Heart left ventricle (tissue), 16 donors: Measurements from ENCODE around the gene ARG1. TPM values are rescaled to one million over a fixed set of nuclear protein-coding genes. Genes with fewer than 3 reads are reported as not detected.

ENCODE experiments used
- ATAC-seq, 4 donors: fragments of 200-7000 bp; cut with Tn5 transposase; one replicate each; pipeline ENCODE4 v1.9.1; 2020 to 2022; ENCODE audit warnings: moderate library complexity in 4 of 4, mild to moderate bottlenecking in 3 of 4, moderate number of reproducible peaks in 1 of 4
- DNase-seq, 5 donors: peaks; one replicate each; pipeline ENCODE4 v3.0.0-alpha.2; 2020
- H3K27ac ChIP-seq, 12 donors: fragments of 200-600 bp; sonication (generic) in 4 of 12; one replicate each; pipeline versions ENCODE4 v1.5.0 to v1.8.0; 2016 to 2022; ENCODE audit warnings: mild to moderate bottlenecking in 2 of 12
- H3K27me3 ChIP-seq, 9 donors: fragments of 200-600 bp; sonication (generic) in 2 of 9; one replicate each; pipeline versions ENCODE4 v1.5.1 to v1.8.0; 2016 to 2022; ENCODE audit warnings: mild to moderate bottlenecking in 3 of 9
- H3K36me3 ChIP-seq, 9 donors: fragments of 200-600 bp; sonication (generic) in 2 of 9; one replicate each; pipeline versions ENCODE4 v1.5.0 to v1.8.0; 2018 to 2022; ENCODE audit warnings: mild to moderate bottlenecking in 2 of 9
- H3K4me1 ChIP-seq, 12 donors: fragments of 200-600 bp; sonication (generic) in 4 of 12; one replicate each; pipeline versions ENCODE4 v1.5.0 to v1.8.0; 2016 to 2022; ENCODE audit warnings: mild to moderate bottlenecking in 3 of 12
- H3K4me3 ChIP-seq, 12 donors: fragments of 200-600 bp; sonication (generic) in 4 of 12; one replicate each; pipeline versions ENCODE4 v1.5.0 to v1.8.0; 2017 to 2022; ENCODE audit warnings: mild to moderate bottlenecking in 9 of 12, moderate library complexity in 4 of 12
- H3K9me3 ChIP-seq, 12 donors: fragments of 200-600 bp; sonication (generic) in 4 of 12; one replicate each; pipeline versions ENCODE4 v1.5.0 to v1.8.0; 2016 to 2022; ENCODE audit warnings: mild to moderate bottlenecking in 1 of 12
- CTCF ChIP-seq, 12 donors: fragments of 200-600 bp; sonication (generic) in 4 of 12; IDR thresholded peaks; one replicate each; pipeline versions ENCODE4 v1.5.0 to v1.8.0; 2018 to 2022; ENCODE audit warnings: antibody characterized with exemption in 12 of 12, mild to moderate bottlenecking in 5 of 12
- POLR2A ChIP-seq, 2 donors: fragments of 450-650 bp; IDR thresholded peaks; one replicate each; pipeline ENCODE4 v1.6.1; 2017; ENCODE audit warnings: antibody characterized with exemption in 2 of 2, mild to moderate bottlenecking in 2 of 2, moderate library complexity in 2 of 2
- WGBS, 4 donors: extraction: QIAGEN DNeasy Blood & Tissue Kit in 2 of 4; methylation state at CpG; one replicate each; pipeline versions ENCODE4 v1.1.5 to v1.1.7; 2013 to 2018; 5-methylcytosine and 5-hydroxymethylcytosine counted together
- intact Hi-C, 10 donors: fragments of 100-400 bp; cut with DNase I; formaldehyde crosslinking; loops; one replicate each; pipeline versions ENCODE4 v1.11.1 to v1.14.2; 2022
- polyA plus RNA-seq, 2 donors: library from polyadenylated mRNA; stranded (reverse); fragments of 200-250 nt; gene quantifications; one replicate each; pipeline ENCODE4 v1.2.3, GENCODE V29; 2013
- total RNA-seq, 9 donors: library from RNA; depleted of rRNA in 2 of 9; stranded (reverse); fragments of >200 nt in 2 of 9; fragmentation: NEBNext Ultra II Directional in 3 of 9; extraction: Animal tissue kit (Norgen Biotek cat#: 25700) in 3 of 9; gene quantifications; one replicate each; pipeline versions ENCODE4 v1.1.0 to v1.2.4, GENCODE V29; 2016 to 2023
- donor health status: ischemic (EF 13 %, LVEDD 7.1; RV severe dilation, severe dysfunction).
- donor health status: healthy with polysubstance abuse.
- donor health status: DM: no; HTN: yes; CAD: no.
- donor health status: DM: no; HTN: no; CAD: no.
- donor health status: ischemic (EF 25% LVEDD 6.9; RV normal size, moderate dysfunction).
- donor health status: ischemic (EF 25% LVEDD 5.7; RV mildly dilated, moderate dysfunction).
- donor health status: healthy.
- donor health status: DM: yes; HTN: yes; CAD: no.
- donor health status: ischemic (EF 35%, LVEDD 5.7; RV mildly dilated, moderate dysfunction).
- donor health status: nonischemic (EF 11% LVEDD 7.7; RV severe dilation, severe dysfunction).
- donor health status: DM: yes; HTN: yes; CAD: no.
- donor health status: PGD.
- donor health status: ischemic (EF 29% LVEDD 5.4; RV normal size, mild dysfunction).
- donor health status: nonischemic (EF 23%, LVEDD 6.1; RV moderate dilation, normal function).

Gene ARG1
- total and polyA plus RNA-seq, 11 donors = 0.37 to 0.94 (median 0.51) TPM; not detected in 6

GRCh38 chr6:131615275-131615674, 42.2 kb downstream of the ARG1 start:
- no peak overlapping the region for H3K27ac ChIP-seq
- H3K4me1 ChIP-seq = no peaks in the 10 kb centered on the region
- TF ChIP-seq POLR2A (IDR thresholded peaks at IDR 0.05) = no peak
- no peak for TF ChIP-seq CTCF (IDR thresholded peaks at IDR 0.05)
- peaks cover 0 to 100% (median 100%) of the 10 kb centered on the region in 9 donors for H3K36me3 ChIP-seq
- no peak overlapping the region for H3K4me3 ChIP-seq
- no peak for DNase-seq
- intact Hi-C loops = loop anchor here in 1 of 10 donors (5.0 kb wide), 1 partner anchor 33 kb away; no protein-coding TSS in a partner anchor
- no peak for ATAC-seq
- H3K27me3 ChIP-seq = no peaks in the 10 kb centered on the region
- H3K9me3 ChIP-seq = no peaks in the 10 kb centered on the region
- WGBS, 4 donors = 95 to 100% (median 98%) methylated on average over 4 of the region's 4 CpGs

- DNase-seq = peak; percentile 93 to 96 (median 95)
- Histone ChIP-seq H3K36me3 (peaks cover 0 to 38% (median 29%) of the 10 kb centered on the region in 9 donors), H3K4me3 (peak within 1 kb of the TSS; percentile 35 to 88 (median 82)), H3K4me1 (peaks cover 0 to 24% (median 15%) of the 10 kb centered on the region in 12 donors), H3K9me3 (no peaks in the 10 kb centered on the region), H3K27me3 (no peaks in the 10 kb centered on the region), H3K27ac (peak within 1 kb of the TSS in 11 of 12 donors; percentile 41 to 83 (median 72))
- TF ChIP-seq POLR2A (IDR thresholded peaks at IDR 0.05) (peak in 1 of 2 donors; percentile 62), CTCF (IDR thresholded peaks at IDR 0.05) (peak; percentile 84 to 100 (median 96))
- 0 to 1% (median 1%) methylated on average over 27 to 53 of the region's 53 CpGs for WGBS, 4 donors
- intact Hi-C loops = loop anchor here in 3 of 10 donors (5.0 to 10.0 kb wide), 3 partner anchors 736 to 743 kb away; no protein-coding TSS in a partner anchor
- peak; percentile 94 to 99 (median 98) for ATAC-seq
These were observed 55.0 kb downstream of the ARG1 start, which contains the start of gene MED23 for GRCh38 chr6:131627724-131628682. TSS of gene MED23 (minus strand) at chr6:131628242. CDS start at chr6:131628049, 193 bp downstream.

- TF ChIP-seq POLR2A (IDR thresholded peaks at IDR 0.05) (no peak), CTCF (IDR thresholded peaks at IDR 0.05) (no peak)
- Histone ChIP-seq H3K9me3 (no peaks in the 10 kb centered on the region), H3K27ac (peak overlapping the region in 7 of 12 donors; percentile 40 to 83 (median 71)), H3K36me3 (peaks cover 0 to 31% (median 22%) of the 10 kb centered on the region in 9 donors), H3K4me3 (peak overlapping the region in 11 of 12 donors; percentile 50 to 88 (median 83)), H3K4me1 (peaks cover 0 to 24% (median 15%) of the 10 kb centered on the region in 12 donors), H3K27me3 (no peaks in the 10 kb centered on the region)
- WGBS, 4 donors = 56 to 67% (median 59%) methylated on average over 1 of the region's 1 CpG
- DNase-seq (no peak), ATAC-seq (no peak)
- intact Hi-C loops = loop anchor here in 3 of 10 donors (5.0 to 10.0 kb wide), 3 partner anchors 736 to 744 kb away; no protein-coding TSS in a partner anchor
These were observed 55.7 kb downstream of the ARG1 start for GRCh38 chr6:131628726-131629125.

- TF ChIP-seq POLR2A (IDR thresholded peaks at IDR 0.05) (no peak), CTCF (IDR thresholded peaks at IDR 0.05) (no peak)
- no peak for ATAC-seq
- Histone ChIP-seq H3K27me3 (no peaks in the 10 kb centered on the region), H3K4me3 (no peak overlapping the region), H3K4me1 (peaks cover 0 to 24% (median 15%) of the 10 kb centered on the region in 12 donors), H3K9me3 (no peaks in the 10 kb centered on the region), H3K36me3 (peaks cover 0 to 21% (median 12%) of the 10 kb centered on the region in 9 donors), H3K27ac (peak overlapping the region in 1 of 12 donors; percentile 9)
- 75 to 88% (median 81%) methylated on average over 2 of the region's 2 CpGs for WGBS, 4 donors
- no peak for DNase-seq
- intact Hi-C loops = loop anchor here in 3 of 10 donors (5.0 to 10.0 kb wide), 3 partner anchors 737 to 745 kb away; no protein-coding TSS in a partner anchor
These were observed 56.6 kb downstream of the ARG1 start for GRCh38 chr6:131629651-131630050.
